A673 (cell line): Measurements from ENCODE around the gene SEC11C.

Source experiments
- EZH2 ChIP-seq: fragments of 200-600 bp; sonication (generic); IDR thresholded peaks from 2 replicates; pipeline ENCODE4 v1.6.1; 2017; ENCODE audit warnings: borderline replicate concordance, low read depth, mild to moderate bottlenecking, mixed read lengths, antibody characterized with exemption, low read length; ENCODE audit not compliant: poor library complexity, severe bottlenecking
- TF ChIP-seq, protein P1 (sequence below): fragments of 300-800, 200-600 bp; sonication (generic); conservative IDR thresholded peaks from 2 replicates; pipeline ENCODE4 v1.5.1; 2017; ENCODE audit warnings: low read depth, mild to moderate bottlenecking, antibody characterized with exemption, low read length, moderate library complexity, mixed read lengths

DNA sequence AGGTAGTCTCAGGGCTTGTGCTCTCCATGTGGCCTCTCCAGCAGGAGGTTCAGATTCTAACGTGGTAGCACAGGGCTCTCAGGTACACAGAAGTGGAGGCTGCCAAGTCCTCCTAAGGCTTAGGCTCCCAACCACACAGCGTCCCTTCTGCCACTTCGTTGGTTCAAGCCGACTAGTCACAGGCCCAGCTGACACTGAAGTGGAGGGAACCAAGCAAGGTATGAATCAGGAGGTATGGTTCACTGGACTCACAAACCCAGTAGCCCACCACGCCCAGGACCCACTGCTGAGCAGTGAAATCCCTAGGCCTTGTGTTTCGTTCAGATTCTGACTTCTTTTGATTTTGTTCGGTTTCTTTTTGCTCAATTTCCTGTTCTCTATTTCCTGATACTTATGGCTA lies 46.0 kb upstream of the SEC11C start:
- TF ChIP-seq, protein P1, sequence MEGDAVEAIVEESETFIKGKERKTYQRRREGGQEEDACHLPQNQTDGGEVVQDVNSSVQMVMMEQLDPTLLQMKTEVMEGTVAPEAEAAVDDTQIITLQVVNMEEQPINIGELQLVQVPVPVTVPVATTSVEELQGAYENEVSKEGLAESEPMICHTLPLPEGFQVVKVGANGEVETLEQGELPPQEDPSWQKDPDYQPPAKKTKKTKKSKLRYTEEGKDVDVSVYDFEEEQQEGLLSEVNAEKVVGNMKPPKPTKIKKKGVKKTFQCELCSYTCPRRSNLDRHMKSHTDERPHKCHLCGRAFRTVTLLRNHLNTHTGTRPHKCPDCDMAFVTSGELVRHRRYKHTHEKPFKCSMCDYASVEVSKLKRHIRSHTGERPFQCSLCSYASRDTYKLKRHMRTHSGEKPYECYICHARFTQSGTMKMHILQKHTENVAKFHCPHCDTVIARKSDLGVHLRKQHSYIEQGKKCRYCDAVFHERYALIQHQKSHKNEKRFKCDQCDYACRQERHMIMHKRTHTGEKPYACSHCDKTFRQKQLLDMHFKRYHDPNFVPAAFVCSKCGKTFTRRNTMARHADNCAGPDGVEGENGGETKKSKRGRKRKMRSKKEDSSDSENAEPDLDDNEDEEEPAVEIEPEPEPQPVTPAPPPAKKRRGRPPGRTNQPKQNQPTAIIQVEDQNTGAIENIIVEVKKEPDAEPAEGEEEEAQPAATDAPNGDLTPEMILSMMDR = no peak
- no peak for TF ChIP-seq EZH2
